ENCODE measurements around the gene DPPA2.

DNA sequence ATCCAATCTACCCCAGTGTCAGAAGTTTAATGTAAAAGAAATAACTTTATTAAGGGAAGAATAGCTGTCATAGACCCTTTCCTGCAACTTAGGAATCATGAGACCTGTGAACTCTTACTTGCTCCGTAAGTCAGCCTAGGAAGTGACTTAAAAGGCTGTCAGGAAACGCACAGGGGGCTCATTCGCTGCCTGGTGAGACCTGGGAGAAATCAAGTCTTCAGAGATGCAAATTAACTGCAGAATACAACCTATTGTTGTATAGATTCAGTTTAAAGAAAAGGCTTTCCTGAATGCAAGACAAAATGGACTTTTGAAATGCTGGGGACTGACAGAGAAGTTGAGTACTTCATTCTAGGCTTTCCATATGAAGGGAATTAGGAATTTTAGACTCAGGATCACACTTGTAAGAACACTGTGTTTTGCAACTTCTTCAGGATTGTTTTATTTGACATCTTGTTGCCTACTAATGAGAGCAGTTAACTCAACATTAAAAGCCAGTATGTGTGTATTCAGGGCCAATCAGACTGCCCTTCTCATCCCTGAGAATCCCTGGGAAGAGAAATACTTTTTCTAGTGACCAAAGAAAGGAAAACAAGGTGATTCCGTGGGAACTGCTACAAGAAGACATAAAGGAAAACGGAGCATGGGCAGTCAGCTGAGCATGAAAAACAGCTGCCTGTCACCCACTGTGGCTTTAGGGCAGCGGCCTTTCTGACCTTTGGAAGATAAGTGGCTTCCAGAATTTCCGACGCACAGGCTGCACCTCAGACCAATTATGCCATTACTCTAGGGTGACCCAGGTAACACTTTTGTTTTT lies 39.5 kb upstream of the DPPA2 start:
- no peak for TF ChIP-seq EZH2phosphoT487 (IDR thresholded peaks at IDR 0.05)
- TF ChIP-seq, protein P1, sequence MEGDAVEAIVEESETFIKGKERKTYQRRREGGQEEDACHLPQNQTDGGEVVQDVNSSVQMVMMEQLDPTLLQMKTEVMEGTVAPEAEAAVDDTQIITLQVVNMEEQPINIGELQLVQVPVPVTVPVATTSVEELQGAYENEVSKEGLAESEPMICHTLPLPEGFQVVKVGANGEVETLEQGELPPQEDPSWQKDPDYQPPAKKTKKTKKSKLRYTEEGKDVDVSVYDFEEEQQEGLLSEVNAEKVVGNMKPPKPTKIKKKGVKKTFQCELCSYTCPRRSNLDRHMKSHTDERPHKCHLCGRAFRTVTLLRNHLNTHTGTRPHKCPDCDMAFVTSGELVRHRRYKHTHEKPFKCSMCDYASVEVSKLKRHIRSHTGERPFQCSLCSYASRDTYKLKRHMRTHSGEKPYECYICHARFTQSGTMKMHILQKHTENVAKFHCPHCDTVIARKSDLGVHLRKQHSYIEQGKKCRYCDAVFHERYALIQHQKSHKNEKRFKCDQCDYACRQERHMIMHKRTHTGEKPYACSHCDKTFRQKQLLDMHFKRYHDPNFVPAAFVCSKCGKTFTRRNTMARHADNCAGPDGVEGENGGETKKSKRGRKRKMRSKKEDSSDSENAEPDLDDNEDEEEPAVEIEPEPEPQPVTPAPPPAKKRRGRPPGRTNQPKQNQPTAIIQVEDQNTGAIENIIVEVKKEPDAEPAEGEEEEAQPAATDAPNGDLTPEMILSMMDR (IDR thresholded peaks at IDR 0.05), result no peak
- no peak for TF ChIP-seq EZH2 (IDR thresholded peaks at IDR 0.05)
